Measurements from ENCODE around the gene IL19.

- no peak for TF ChIP-seq CTCF (IDR thresholded peaks at IDR 0.05)
- no peak for TF ChIP-seq MAX (CRISPR knock-in tag; IDR thresholded peaks at IDR 0.05)
- no peak for TF ChIP-seq USF2 (CRISPR knock-in tag; IDR thresholded peaks at IDR 0.05)
- no peak for TF ChIP-seq NFE2L1 (CRISPR knock-in tag; IDR thresholded peaks at IDR 0.05)
- TF ChIP-seq ESRRA (CRISPR knock-in tag; IDR thresholded peaks at IDR 0.05; ENCODE audit: borderline replicate concordance): no peak
- no peak for TF ChIP-seq JUN (CRISPR knock-in tag; IDR thresholded peaks at IDR 0.05)
- TF ChIP-seq MLX (CRISPR knock-in tag; IDR thresholded peaks at IDR 0.05): no peak
- TF ChIP-seq GABPB1 (CRISPR knock-in tag; IDR thresholded peaks at IDR 0.05): no peak
Observed at GRCh38 chr1:206873603-206874188, 103.1 kb downstream of the IL19 start.

All from WTC11 (cell line).